SK-N-SH (cell line): ENCODE measurements around the gene GRM1.

Experiments used
- CTCF ChIP-seq: fragments of 200-600 bp; sonication (generic); IDR thresholded peaks from 2 replicates; pipeline ENCODE4 v1.6.1; 2017; ENCODE audit warnings: antibody characterized with exemption, mild to moderate bottlenecking, moderate library complexity
- RFX5 ChIP-seq: IDR thresholded peaks from 2 replicates; pipeline ENCODE4 v1.6.1; 2012; ENCODE audit warnings: mild to moderate bottlenecking, improper control_type of control experiment, low read length
- SIN3A ChIP-seq: IDR thresholded peaks from 2 replicates; pipeline ENCODE4 v1.6.1; 2012; ENCODE audit warnings: low read depth, mild to moderate bottlenecking, low read length, moderate library complexity, borderline replicate concordance
- SMC3 ChIP-seq: IDR thresholded peaks from 2 replicates; pipeline ENCODE4 v1.6.1; 2012; ENCODE audit warnings: low read depth, low read length, improper control_type of control experiment

GRCh38 chr6:146191612-146192011 is 162.8 kb downstream of the GRM1 start:
- TF ChIP-seq CTCF (no peak), SIN3A (no peak), RFX5 (no peak), SMC3 (no peak)
